Neural cell (in vitro differentiated cells): ENCODE data around the gene DDI1. TPM values are rescaled to one million over a fixed set of nuclear protein-coding genes. Genes with fewer than 3 reads are reported as not detected.

Source experiments
- H2AFZ ChIP-seq: fragments of 200-600, 300-800 bp; sonication (generic), shearing (Covaris generic); 2 replicates; pipeline ENCODE4 v1.6.0; 2014; ENCODE audit warnings: low read depth, mild to moderate bottlenecking, antibody characterized with exemption, low read length, moderate library complexity
- H3F3A ChIP-seq: fragments of 200-600 bp; shearing (Covaris generic); 2 replicates; pipeline ENCODE4 v1.6.1; 2016; ENCODE audit warnings: mild to moderate bottlenecking, moderate library complexity, mixed read lengths, antibody characterized with exemption, low read length; ENCODE audit not compliant: insufficient read depth, poor library complexity, severe bottlenecking
- H3K27ac ChIP-seq: fragments of 200-600, 300-800 bp; sonication (generic), shearing (Covaris generic); 2 replicates; pipeline ENCODE4 v1.5.1; 2014; ENCODE audit warnings: mild to moderate bottlenecking, low read length, moderate library complexity
- H3K27me3 ChIP-seq: fragments of 300-800, 200-600 bp; sonication (generic), shearing (Covaris generic); 2 replicates; pipeline ENCODE4 v1.6.0; 2014; ENCODE audit warnings: mild to moderate bottlenecking, low read depth, low read length, moderate library complexity; ENCODE audit not compliant: insufficient read depth
- H3K36me3 ChIP-seq: fragments of 300-800, 200-600 bp; sonication (generic), shearing (Covaris generic); 2 replicates; pipeline ENCODE4 v1.5.1; 2014; ENCODE audit warnings: mild to moderate bottlenecking, antibody characterized with exemption, low read length, moderate library complexity; ENCODE audit not compliant: insufficient read depth
- H3K4me2 ChIP-seq: fragments of 300-800, 200-600 bp; sonication (generic), shearing (Covaris generic); 2 replicates; pipeline ENCODE4 v1.6.0; 2014; ENCODE audit warnings: mild to moderate bottlenecking, low read length
- H3K4me3 ChIP-seq: fragments of 300-800, 200-600 bp; sonication (generic), shearing (Covaris generic); 2 replicates; pipeline ENCODE4 v1.5.1; 2014; ENCODE audit warnings: mild to moderate bottlenecking, low read length, moderate library complexity
- H3K79me2 ChIP-seq: fragments of 200-600 bp; shearing (Covaris generic); replicated peaks from 2 replicates; pipeline ENCODE4 v1.6.0; 2014; ENCODE audit warnings: mild to moderate bottlenecking, low read length, moderate library complexity; ENCODE audit not compliant: insufficient read depth
- H3K9ac ChIP-seq: fragments of 300-800, 200-600 bp; sonication (generic), shearing (Covaris generic); 2 replicates; pipeline ENCODE4 v1.6.1; 2016; ENCODE audit warnings: mild to moderate bottlenecking, low read length, mixed read lengths
- H3K9me2 ChIP-seq: fragments of 200-600 bp; shearing (Covaris generic); 2 replicates; pipeline ENCODE4 v1.6.1; 2016; ENCODE audit warnings: mild to moderate bottlenecking, low read length, mixed read lengths; ENCODE audit not compliant: insufficient read depth
- H3K9me3 ChIP-seq: fragments of 200-600, 300-800 bp; sonication (generic), shearing (Covaris generic); 2 replicates; pipeline ENCODE4 v1.6.1; 2016; ENCODE audit warnings: mild to moderate bottlenecking, mixed run types, low read length, moderate library complexity, mixed read lengths
- H4K20me1 ChIP-seq: fragments of 200-600 bp; shearing (Covaris generic); 2 replicates; pipeline ENCODE4 v1.6.1; 2016; ENCODE audit warnings: mild to moderate bottlenecking, mixed run types; ENCODE audit not compliant: insufficient read depth
- EP300 ChIP-seq: fragments of 450-650 bp; conservative IDR thresholded peaks from 2 replicates; pipeline ENCODE4 v1.6.1; 2014; ENCODE audit warnings: antibody characterized with exemption, mild to moderate bottlenecking, moderate library complexity; ENCODE audit not compliant: poor library complexity, severe bottlenecking
- EZH2 ChIP-seq: fragments of 200-600, 300-800 bp; shearing (Covaris generic), sonication (generic); IDR thresholded peaks from 2 replicates; pipeline ENCODE4 v1.6.1; 2014; ENCODE audit warnings: antibody characterized with exemption, low read length, borderline replicate concordance, mild to moderate bottlenecking; ENCODE audit not compliant: insufficient read depth, poor library complexity, severe bottlenecking
- MXI1 ChIP-seq: fragments of 450-650 bp; conservative IDR thresholded peaks from 2 replicates; pipeline ENCODE4 v1.6.1; 2014; ENCODE audit warnings: antibody characterized with exemption, mild to moderate bottlenecking; ENCODE audit not compliant: poor library complexity, severe bottlenecking
- POLR2AphosphoS5 ChIP-seq: IDR thresholded peaks from 2 replicates; pipeline ENCODE4 v1.6.1; 2012
- RAD21 ChIP-seq: fragments of 450-650 bp; conservative IDR thresholded peaks from 2 replicates; pipeline ENCODE4 v1.6.1; 2014; ENCODE audit warnings: antibody characterized with exemption, mild to moderate bottlenecking, moderate library complexity
- SMC3 ChIP-seq: fragments of 450-650 bp; conservative IDR thresholded peaks from 2 replicates; pipeline ENCODE4 v1.6.1; 2014; ENCODE audit warnings: antibody characterized with exemption, mild to moderate bottlenecking, moderate library complexity; ENCODE audit not compliant: poor library complexity
- TAF1 ChIP-seq: IDR thresholded peaks from 2 replicates; pipeline ENCODE4 v1.6.1; 2012; ENCODE audit warnings: low read depth
- polyA plus RNA-seq: library from polyadenylated mRNA; depleted of rRNA; stranded (reverse); fragments of >200 nt; gene quantifications from 2 replicates; pipeline ENCODE4 v1.2.3, GENCODE V29; 2014
- TF ChIP-seq, protein P1 (sequence below): IDR thresholded peaks from 2 replicates; pipeline ENCODE4 v1.6.1; 2012; ENCODE audit warnings: borderline replicate concordance
- TF ChIP-seq, protein P2 (sequence below): fragments of 450-650 bp; IDR thresholded peaks from 2 replicates; pipeline ENCODE4 v1.5.1; 2014; ENCODE audit warnings: antibody characterized with exemption, mild to moderate bottlenecking, moderate library complexity; ENCODE audit not compliant: poor library complexity, severe bottlenecking

The DDI1 gene
- polyA plus RNA-seq, 1 donor from 2014 or later: not detected

DNA sequence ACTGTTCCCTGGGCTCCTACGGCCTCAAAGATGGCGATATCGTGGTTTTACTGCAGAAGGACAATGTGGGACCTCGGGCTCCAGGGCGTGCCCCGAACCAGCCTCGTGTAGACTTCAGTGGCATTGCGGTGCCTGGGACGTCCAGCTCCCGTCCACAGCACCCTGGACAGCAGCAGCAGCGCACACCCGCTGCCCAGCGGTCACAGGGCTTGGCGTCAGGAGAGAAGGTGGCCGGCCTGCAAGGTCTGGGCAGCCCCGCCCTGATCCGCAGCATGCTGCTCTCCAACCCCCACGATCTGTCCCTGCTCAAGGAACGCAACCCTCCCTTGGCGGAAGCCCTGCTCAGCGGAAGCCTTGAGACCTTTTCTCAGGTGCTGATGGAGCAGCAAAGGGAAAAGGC is 555 bp downstream of the DDI1 start:
- TF ChIP-seq EZH2 (no peak), MXI1 (no peak), RAD21 (no peak), EP300 (no peak), TAF1 (no peak), POLR2AphosphoS5 (no peak), SMC3 (no peak)
- TF ChIP-seq, protein P1, sequence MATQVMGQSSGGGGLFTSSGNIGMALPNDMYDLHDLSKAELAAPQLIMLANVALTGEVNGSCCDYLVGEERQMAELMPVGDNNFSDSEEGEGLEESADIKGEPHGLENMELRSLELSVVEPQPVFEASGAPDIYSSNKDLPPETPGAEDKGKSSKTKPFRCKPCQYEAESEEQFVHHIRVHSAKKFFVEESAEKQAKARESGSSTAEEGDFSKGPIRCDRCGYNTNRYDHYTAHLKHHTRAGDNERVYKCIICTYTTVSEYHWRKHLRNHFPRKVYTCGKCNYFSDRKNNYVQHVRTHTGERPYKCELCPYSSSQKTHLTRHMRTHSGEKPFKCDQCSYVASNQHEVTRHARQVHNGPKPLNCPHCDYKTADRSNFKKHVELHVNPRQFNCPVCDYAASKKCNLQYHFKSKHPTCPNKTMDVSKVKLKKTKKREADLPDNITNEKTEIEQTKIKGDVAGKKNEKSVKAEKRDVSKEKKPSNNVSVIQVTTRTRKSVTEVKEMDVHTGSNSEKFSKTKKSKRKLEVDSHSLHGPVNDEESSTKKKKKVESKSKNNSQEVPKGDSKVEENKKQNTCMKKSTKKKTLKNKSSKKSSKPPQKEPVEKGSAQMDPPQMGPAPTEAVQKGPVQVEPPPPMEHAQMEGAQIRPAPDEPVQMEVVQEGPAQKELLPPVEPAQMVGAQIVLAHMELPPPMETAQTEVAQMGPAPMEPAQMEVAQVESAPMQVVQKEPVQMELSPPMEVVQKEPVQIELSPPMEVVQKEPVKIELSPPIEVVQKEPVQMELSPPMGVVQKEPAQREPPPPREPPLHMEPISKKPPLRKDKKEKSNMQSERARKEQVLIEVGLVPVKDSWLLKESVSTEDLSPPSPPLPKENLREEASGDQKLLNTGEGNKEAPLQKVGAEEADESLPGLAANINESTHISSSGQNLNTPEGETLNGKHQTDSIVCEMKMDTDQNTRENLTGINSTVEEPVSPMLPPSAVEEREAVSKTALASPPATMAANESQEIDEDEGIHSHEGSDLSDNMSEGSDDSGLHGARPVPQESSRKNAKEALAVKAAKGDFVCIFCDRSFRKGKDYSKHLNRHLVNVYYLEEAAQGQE: no peak
- TF ChIP-seq, protein P2, sequence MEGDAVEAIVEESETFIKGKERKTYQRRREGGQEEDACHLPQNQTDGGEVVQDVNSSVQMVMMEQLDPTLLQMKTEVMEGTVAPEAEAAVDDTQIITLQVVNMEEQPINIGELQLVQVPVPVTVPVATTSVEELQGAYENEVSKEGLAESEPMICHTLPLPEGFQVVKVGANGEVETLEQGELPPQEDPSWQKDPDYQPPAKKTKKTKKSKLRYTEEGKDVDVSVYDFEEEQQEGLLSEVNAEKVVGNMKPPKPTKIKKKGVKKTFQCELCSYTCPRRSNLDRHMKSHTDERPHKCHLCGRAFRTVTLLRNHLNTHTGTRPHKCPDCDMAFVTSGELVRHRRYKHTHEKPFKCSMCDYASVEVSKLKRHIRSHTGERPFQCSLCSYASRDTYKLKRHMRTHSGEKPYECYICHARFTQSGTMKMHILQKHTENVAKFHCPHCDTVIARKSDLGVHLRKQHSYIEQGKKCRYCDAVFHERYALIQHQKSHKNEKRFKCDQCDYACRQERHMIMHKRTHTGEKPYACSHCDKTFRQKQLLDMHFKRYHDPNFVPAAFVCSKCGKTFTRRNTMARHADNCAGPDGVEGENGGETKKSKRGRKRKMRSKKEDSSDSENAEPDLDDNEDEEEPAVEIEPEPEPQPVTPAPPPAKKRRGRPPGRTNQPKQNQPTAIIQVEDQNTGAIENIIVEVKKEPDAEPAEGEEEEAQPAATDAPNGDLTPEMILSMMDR: no peak
- no peaks in the 10 kb centered on the region for H3K9me2 ChIP-seq
- H3K27ac ChIP-seq: no peak overlapping the region
- no peaks in the 10 kb centered on the region for H4K20me1 ChIP-seq
- no peak overlapping the region for H3K9ac ChIP-seq
- no peaks in the 10 kb centered on the region for H3K79me2 ChIP-seq
- no peaks in the 10 kb centered on the region for H3K9me3 ChIP-seq
- no peak overlapping the region for H2AFZ ChIP-seq
- H3K27me3 ChIP-seq: no peaks in the 10 kb centered on the region
- H3K36me3 ChIP-seq: no peaks in the 10 kb centered on the region
- no peaks in the 10 kb centered on the region for H3F3A ChIP-seq
- H3K4me3 ChIP-seq: no peak overlapping the region
- H3K4me2 ChIP-seq: no peak overlapping the region

DNA sequence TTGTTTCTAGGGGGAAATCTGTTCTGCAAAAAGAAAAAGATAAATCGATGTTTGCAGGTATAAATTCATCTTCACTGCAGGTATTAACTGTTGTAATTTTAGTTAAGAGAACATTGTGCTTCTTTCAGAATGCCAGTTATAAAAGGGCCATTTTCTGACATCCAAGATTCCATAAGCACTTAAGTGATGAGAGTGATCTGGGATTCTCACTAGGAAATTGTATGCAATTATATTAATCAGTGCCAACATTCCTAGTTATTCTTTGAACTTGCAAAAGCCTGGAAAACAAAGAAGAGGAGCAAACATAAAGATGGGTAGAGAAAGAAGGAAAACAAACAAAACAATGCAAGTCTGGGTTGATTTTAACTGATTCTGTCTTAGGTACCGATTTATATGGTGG is 5.4 kb downstream of the DDI1 start:
- no peaks in the 10 kb centered on the region for H4K20me1 ChIP-seq
- no peaks in the 10 kb centered on the region for H3F3A ChIP-seq
- H3K27me3 ChIP-seq: no peaks in the 10 kb centered on the region
- peak overlapping the region; percentile 16 for H3K4me2 ChIP-seq
- no peak overlapping the region for H3K4me3 ChIP-seq
- no peaks in the 10 kb centered on the region for H3K36me3 ChIP-seq
- no peaks in the 10 kb centered on the region for H3K9me2 ChIP-seq
- no peaks in the 10 kb centered on the region for H3K9me3 ChIP-seq
- no peak overlapping the region for H2AFZ ChIP-seq
- no peaks in the 10 kb centered on the region for H3K79me2 ChIP-seq
- TF ChIP-seq, protein P2: no peak
- peak; percentile 27 for TF ChIP-seq EP300
- peak; percentile 57 for TF ChIP-seq POLR2AphosphoS5
- TF ChIP-seq, protein P1: peak; percentile 91
- no peak overlapping the region for H3K27ac ChIP-seq
- H3K9ac ChIP-seq: no peak overlapping the region
